Measurements from ENCODE around the gene GEMIN2. TPM values are rescaled to one million over a fixed set of nuclear protein-coding genes. Genes with fewer than 3 reads are reported as not detected.

Gene GEMIN2
- polyA plus RNA-seq, 3 donors, result 6.1 to 11.8 (median 10.2) TPM

GRCh38 chr14:39069923-39070322 is 44.2 kb upstream of the GEMIN2 start:
- Histone ChIP-seq H3K79me2 (ENCODE audit: insufficient read depth, low read length) (no peaks in the 10 kb centered on the region), H3K9ac (ENCODE audit: insufficient read depth, low read length, poor library complexity, severe bottlenecking) (no peak overlapping the region), H3K4me1 (ENCODE audit: control insufficient read depth in 1 of 2, insufficient read depth in 2 of 2, low read length in 2 of 2) (no peaks in the 10 kb centered on the region), H3K36me3 (replicated peaks in 1 of 2; ENCODE audit: control insufficient read depth in 1 of 2, insufficient read depth in 2 of 2, low read length in 2 of 2) (peaks cover 63 to 93% of the 10 kb centered on the region in 2 donors), H3K4me2 (replicated peaks; ENCODE audit: extremely low read depth, low read length, poor library complexity, severe bottlenecking) (no peak overlapping the region), H2AFZ (ENCODE audit: insufficient read depth, low read depth, low read length, poor library complexity, severe bottlenecking) (no peak overlapping the region), H3K4me3 (replicated peaks in 1 of 3; ENCODE audit: low read depth in 2 of 3, low read length in 3 of 3) (no peak overlapping the region), H3K27me3 (ENCODE audit: control insufficient read depth in 2 of 2, insufficient read depth in 2 of 2, low read length in 2 of 2) (no peaks in the 10 kb centered on the region), H3K9me3 (replicated peaks in 1 of 2; ENCODE audit: control insufficient read depth in 1 of 2, insufficient read depth in 1 of 2, low read length in 2 of 2) (no peaks in the 10 kb centered on the region), H4K20me1 (ENCODE audit: insufficient read depth, low read length) (no peaks in the 10 kb centered on the region), H3K27ac (ENCODE audit: low read depth in 1 of 2, low read length in 2 of 2) (no peak overlapping the region)
- Mint-ChIP-seq H3K9me3 (peaks cover 0 to 7% (median 2%) of the 10 kb centered on the region in 7 donors), H3K27ac (no peak overlapping the region), H3K27me3 (ENCODE audit: low read depth in 3 of 3) (peaks cover 0 to under 1% (median 0%) of the 10 kb centered on the region in 3 donors), H3K4me1 (no peaks in the 10 kb centered on the region), H3K4me3 (no peak overlapping the region), H3K36me3 (peaks cover 67 to 78% of the 10 kb centered on the region in 2 donors)
- WGBS (ENCODE audit: insufficient coverage), result 100% methylated on average over 1 of the region's 5 CpGs
- intact Hi-C loops (cut with micrococcal nuclease), result no loop called here
- no peak for DNase-seq
- TF ChIP-seq, protein P1, sequence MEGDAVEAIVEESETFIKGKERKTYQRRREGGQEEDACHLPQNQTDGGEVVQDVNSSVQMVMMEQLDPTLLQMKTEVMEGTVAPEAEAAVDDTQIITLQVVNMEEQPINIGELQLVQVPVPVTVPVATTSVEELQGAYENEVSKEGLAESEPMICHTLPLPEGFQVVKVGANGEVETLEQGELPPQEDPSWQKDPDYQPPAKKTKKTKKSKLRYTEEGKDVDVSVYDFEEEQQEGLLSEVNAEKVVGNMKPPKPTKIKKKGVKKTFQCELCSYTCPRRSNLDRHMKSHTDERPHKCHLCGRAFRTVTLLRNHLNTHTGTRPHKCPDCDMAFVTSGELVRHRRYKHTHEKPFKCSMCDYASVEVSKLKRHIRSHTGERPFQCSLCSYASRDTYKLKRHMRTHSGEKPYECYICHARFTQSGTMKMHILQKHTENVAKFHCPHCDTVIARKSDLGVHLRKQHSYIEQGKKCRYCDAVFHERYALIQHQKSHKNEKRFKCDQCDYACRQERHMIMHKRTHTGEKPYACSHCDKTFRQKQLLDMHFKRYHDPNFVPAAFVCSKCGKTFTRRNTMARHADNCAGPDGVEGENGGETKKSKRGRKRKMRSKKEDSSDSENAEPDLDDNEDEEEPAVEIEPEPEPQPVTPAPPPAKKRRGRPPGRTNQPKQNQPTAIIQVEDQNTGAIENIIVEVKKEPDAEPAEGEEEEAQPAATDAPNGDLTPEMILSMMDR (IDR thresholded peaks at IDR 0.05), result no peak

DNA sequence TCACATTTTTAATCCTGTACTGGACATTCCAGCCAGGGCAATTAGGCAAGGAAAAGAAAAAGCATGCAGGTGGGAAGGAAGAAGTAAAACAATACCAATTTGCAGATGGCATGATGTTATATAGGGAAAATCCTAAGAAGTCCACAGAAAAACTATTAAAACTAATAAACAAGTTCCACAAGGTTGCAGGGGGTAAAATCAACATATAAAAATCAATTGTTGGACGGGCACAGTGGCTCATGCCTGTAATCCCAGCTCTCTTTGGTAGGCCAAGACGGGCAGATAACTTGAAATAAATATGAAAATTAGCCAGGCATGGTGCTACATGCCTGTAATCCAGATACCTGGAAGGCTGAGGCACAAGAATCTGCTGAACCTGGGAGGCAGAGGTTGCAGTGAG is 43.0 kb upstream of the GEMIN2 start:
- Histone ChIP-seq H3K9ac (ENCODE audit: insufficient read depth, low read length, poor library complexity, severe bottlenecking) (no peak overlapping the region), H3K4me2 (replicated peaks; ENCODE audit: extremely low read depth, low read length, poor library complexity, severe bottlenecking) (no peak overlapping the region), H3K9me3 (replicated peaks in 1 of 2; ENCODE audit: control insufficient read depth in 1 of 2, insufficient read depth in 1 of 2, low read length in 2 of 2) (no peaks in the 10 kb centered on the region), H2AFZ (ENCODE audit: insufficient read depth, low read depth, low read length, poor library complexity, severe bottlenecking) (no peak overlapping the region), H3K36me3 (replicated peaks in 1 of 2; ENCODE audit: control insufficient read depth in 1 of 2, insufficient read depth in 2 of 2, low read length in 2 of 2) (peaks cover 65 to 91% of the 10 kb centered on the region in 2 donors), H3K4me3 (replicated peaks in 1 of 3; ENCODE audit: low read depth in 2 of 3, low read length in 3 of 3) (no peak overlapping the region), H3K4me1 (ENCODE audit: control insufficient read depth in 1 of 2, insufficient read depth in 2 of 2, low read length in 2 of 2) (no peaks in the 10 kb centered on the region), H3K79me2 (ENCODE audit: insufficient read depth, low read length) (no peaks in the 10 kb centered on the region), H4K20me1 (ENCODE audit: insufficient read depth, low read length) (no peaks in the 10 kb centered on the region), H3K27me3 (ENCODE audit: control insufficient read depth in 2 of 2, insufficient read depth in 2 of 2, low read length in 2 of 2) (no peaks in the 10 kb centered on the region), H3K27ac (ENCODE audit: low read depth in 1 of 2, low read length in 2 of 2) (no peak overlapping the region)
- Mint-ChIP-seq H3K27me3 (ENCODE audit: low read depth in 3 of 3) (peaks cover 0 to 2% (median 0%) of the 10 kb centered on the region in 3 donors), H3K36me3 (peaks cover 62 to 81% of the 10 kb centered on the region in 2 donors), H3K4me1 (no peaks in the 10 kb centered on the region), H3K9me3 (peaks cover 0 to 7% (median 0%) of the 10 kb centered on the region in 7 donors), H3K4me3 (no peak overlapping the region), H3K27ac (peak overlapping the region in 1 of 7 donors; percentile 37)
- WGBS (ENCODE audit: insufficient coverage), result 100% methylated on average over 1 of the region's 2 CpGs
- intact Hi-C loops (cut with micrococcal nuclease), result no loop called here
- DNase-seq, result no peak
- TF ChIP-seq, protein P1 (IDR thresholded peaks at IDR 0.05), result no peak

Measured in CD14-positive monocyte (primary cell).